Subcutaneous abdominal adipose tissue (tissue), 5 donors: ENCODE measurements around the gene FIGNL2.
"Not testable (repeated sequence)": the region's sequence is repeated elsewhere in the genome, so short reads cannot be mapped to it uniquely, and the experiment has no call there.

Experiments used
- H3K27ac ChIP-seq: one replicate; pipeline ENCODE4 v1.7.0; 2013; ENCODE audit warnings: low read depth, mild to moderate bottlenecking, inconsistent platforms, low read length, moderate library complexity
- H3K27me3 ChIP-seq, 5 donors: one replicate each; pipeline ENCODE4 v1.7.0; 2013; ENCODE audit warnings: low read length in 5 of 5, inconsistent platforms in 1 of 5; ENCODE audit not compliant: control insufficient read depth in 5 of 5, insufficient read depth in 4 of 5
- H3K36me3 ChIP-seq, 5 donors: one replicate each; pipeline ENCODE4 v1.7.0; 2013; ENCODE audit warnings: low read length in 5 of 5; ENCODE audit not compliant: control insufficient read depth in 5 of 5, insufficient read depth in 5 of 5
- H3K4me1 ChIP-seq, 5 donors: one replicate each; pipeline ENCODE4 v1.7.0; 2013; ENCODE audit warnings: low read length in 5 of 5, mild to moderate bottlenecking in 3 of 5, moderate library complexity in 1 of 5; ENCODE audit not compliant: control insufficient read depth in 5 of 5, insufficient read depth in 5 of 5
- H3K4me3 ChIP-seq, 5 donors: one replicate each; pipeline ENCODE4 v1.7.0; 2013; ENCODE audit warnings: low read length in 5 of 5, low read depth in 1 of 5
- H3K9ac ChIP-seq, 5 donors: one replicate each; pipeline ENCODE4 v1.7.0; 2013; ENCODE audit warnings: low read length in 5 of 5, mild to moderate bottlenecking in 4 of 5, moderate library complexity in 3 of 5
- H3K9me3 ChIP-seq, 5 donors: one replicate each; pipeline ENCODE4 v1.7.0; 2013; ENCODE audit warnings: low read length in 5 of 5; ENCODE audit not compliant: control insufficient read depth in 5 of 5
- donor health status: healthy.
- donor health status: healthy.
- donor health status: healthy.
- donor health status: healthy.
- donor health status: healthy.

FIGNL2 gene

DNA sequence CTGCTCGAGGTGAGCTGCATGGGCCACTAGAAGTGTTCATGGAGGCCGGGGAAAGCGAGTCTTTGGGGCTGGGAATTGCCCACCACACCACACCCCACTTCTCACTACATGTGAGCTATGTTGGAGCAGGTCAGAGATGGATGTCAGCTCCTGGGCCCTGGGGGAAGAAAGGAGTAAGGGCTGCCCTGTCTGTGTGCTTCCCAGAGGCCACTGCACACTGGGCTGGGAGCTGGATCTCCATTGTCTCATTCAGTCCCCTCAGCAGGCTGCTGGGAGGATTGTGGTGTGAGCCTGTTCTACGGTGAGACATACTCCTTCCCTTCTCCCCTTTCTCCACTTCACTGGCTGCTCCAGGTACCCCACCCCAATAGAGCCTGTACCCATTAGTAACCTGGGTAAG lies 10.5 kb downstream of the FIGNL2 start:
- no peaks in the 10 kb centered on the region for H3K9me3 ChIP-seq
- no peak overlapping the region for H3K4me3 ChIP-seq
- H3K36me3 ChIP-seq: no peaks in the 10 kb centered on the region
- peaks cover 3 to 20% (median 7%) of the 10 kb centered on the region in 5 donors for H3K27me3 ChIP-seq
- H3K27ac ChIP-seq: no peak overlapping the region
- H3K9ac ChIP-seq: no peak overlapping the region
- peaks cover 4 to 43% (median 29%) of the 10 kb centered on the region in 5 donors for H3K4me1 ChIP-seq

DNA sequence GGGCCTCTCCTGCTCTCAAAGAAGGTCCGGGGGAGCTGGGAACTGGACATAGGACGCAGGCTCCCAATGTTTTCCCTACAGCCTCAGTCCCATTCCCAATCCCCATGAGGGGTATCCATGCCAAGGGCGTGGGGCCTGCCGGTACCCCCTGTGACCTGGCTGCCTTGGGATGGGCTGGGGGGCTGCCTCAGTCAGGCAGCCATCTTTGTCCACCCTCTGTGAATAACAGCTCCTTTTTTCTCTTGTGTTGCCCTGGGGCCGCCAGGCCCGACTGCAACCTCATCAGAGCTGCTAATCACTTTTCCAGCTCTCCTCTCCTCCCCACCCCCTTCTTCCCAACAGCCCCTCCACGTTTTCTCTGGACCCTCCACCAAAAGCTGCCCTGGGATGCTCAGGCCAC lies 11.2 kb downstream of the FIGNL2 start:
- H3K27me3 ChIP-seq: peaks cover 3 to 14% (median 3%) of the 10 kb centered on the region in 5 donors
- no peaks in the 10 kb centered on the region for H3K9me3 ChIP-seq
- no peak overlapping the region for H3K27ac ChIP-seq
- H3K36me3 ChIP-seq: no peaks in the 10 kb centered on the region
- peaks cover 4 to 50% (median 36%) of the 10 kb centered on the region in 5 donors for H3K4me1 ChIP-seq
- H3K4me3 ChIP-seq: no peak overlapping the region
- no peak overlapping the region for H3K9ac ChIP-seq

DNA sequence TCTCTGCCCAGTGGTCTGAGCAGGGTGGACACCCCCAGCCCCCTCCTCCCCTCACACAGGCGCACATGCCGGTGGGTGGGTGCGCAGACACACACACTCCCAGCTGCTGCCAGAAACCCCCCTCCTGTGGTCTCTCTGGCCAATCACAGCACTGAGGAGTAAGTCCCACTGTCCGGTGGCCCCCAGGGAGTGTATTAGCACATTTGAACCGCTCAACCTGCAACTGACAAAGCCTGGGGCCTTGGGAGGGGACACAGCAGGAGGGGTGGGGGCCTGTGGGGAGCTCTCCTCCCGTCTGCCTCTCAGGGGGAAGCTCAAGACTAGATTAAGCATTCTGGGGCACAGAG lies 11.7 kb downstream of the FIGNL2 start:
- H3K4me1 ChIP-seq: peaks cover 4 to 53% (median 39%) of the 10 kb centered on the region in 5 donors
- H3K27ac ChIP-seq: no peak overlapping the region
- no peaks in the 10 kb centered on the region for H3K9me3 ChIP-seq
- H3K27me3 ChIP-seq: peaks cover 0 to 13% (median 3%) of the 10 kb centered on the region in 5 donors
- no peak overlapping the region for H3K9ac ChIP-seq
- H3K4me3 ChIP-seq: no peak overlapping the region
- H3K36me3 ChIP-seq: no peaks in the 10 kb centered on the region

DNA sequence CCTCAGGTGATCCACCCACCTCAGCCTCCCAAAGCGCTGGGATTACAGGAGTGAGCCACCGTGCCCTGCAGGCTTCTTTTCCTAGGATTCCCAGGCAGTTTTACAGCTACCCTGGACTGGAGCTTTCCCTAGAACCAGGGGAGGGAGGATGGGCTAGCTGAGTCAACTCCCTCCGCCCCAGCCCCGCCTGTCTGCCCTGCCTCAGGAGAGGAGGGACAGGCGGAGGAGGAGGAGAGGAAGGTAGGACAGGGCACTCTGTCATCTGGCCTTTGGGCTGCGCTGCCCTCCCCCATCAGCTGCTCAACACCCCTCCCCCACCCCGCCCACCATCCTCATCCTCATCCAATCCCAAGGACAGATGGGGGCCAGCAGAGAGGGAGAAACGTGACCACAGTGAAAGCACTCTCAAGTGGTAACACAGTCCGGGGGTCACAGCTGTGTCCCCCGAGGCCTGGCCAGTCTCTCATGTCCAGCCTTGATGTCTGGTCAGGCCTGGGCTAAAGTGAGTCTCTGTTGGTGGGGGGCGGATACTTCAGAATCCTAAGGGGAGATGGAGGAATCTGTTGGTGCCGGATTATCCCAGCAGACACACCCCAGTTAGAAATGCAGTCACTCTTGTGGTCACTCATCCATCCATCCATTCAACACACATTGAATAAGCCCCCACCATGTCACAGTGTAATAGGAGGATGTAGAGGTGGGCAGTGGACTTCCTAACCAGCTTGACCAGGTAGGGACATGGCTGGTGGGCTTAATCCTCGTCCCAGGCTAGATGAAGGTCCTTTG lies 12.3 kb downstream of the FIGNL2 start:
- H3K27me3 ChIP-seq: peaks cover 0 to 11% (median 3%) of the 10 kb centered on the region in 5 donors

DNA sequence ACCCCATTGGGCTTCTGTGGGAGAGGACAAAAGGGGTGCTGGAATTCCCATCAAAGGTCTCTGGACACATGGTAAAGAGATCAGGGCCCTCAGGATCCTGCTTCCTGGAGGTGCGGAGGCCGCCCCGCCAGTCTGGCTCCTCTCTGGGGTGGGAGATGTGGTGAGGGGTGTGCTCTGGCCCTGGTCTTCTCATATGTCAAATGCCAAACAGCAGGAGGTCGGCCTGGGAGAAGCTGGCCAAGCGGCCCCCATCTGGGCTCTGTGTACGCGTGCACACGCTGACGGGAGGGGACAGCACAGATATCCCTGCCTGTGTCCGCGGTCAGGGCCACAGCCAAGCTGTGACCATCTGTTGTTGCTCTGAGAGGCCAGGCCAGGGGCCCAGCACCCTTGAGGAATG lies 14.1 kb downstream of the FIGNL2 start:
- Histone ChIP-seq H3K9ac (no peak overlapping the region), H3K27ac (no peak overlapping the region), H3K9me3 (no peaks in the 10 kb centered on the region), H3K27me3 (peaks cover 0 to 8% (median 3%) of the 10 kb centered on the region in 5 donors), H3K4me3 (no peak overlapping the region), H3K4me1 (peaks cover 4 to 53% (median 35%) of the 10 kb centered on the region in 5 donors), H3K36me3 (no peaks in the 10 kb centered on the region)

More for the DNA sequence above, 12.3 kb downstream of the FIGNL2 start:
- H3K4me3 ChIP-seq: no peak overlapping the region
- no peak overlapping the region for H3K27ac ChIP-seq
- no peak overlapping the region for H3K9ac ChIP-seq
- no peaks in the 10 kb centered on the region for H3K9me3 ChIP-seq
- no peaks in the 10 kb centered on the region for H3K36me3 ChIP-seq
- peaks cover 4 to 56% (median 39%) of the 10 kb centered on the region in 5 donors for H3K4me1 ChIP-seq

DNA sequence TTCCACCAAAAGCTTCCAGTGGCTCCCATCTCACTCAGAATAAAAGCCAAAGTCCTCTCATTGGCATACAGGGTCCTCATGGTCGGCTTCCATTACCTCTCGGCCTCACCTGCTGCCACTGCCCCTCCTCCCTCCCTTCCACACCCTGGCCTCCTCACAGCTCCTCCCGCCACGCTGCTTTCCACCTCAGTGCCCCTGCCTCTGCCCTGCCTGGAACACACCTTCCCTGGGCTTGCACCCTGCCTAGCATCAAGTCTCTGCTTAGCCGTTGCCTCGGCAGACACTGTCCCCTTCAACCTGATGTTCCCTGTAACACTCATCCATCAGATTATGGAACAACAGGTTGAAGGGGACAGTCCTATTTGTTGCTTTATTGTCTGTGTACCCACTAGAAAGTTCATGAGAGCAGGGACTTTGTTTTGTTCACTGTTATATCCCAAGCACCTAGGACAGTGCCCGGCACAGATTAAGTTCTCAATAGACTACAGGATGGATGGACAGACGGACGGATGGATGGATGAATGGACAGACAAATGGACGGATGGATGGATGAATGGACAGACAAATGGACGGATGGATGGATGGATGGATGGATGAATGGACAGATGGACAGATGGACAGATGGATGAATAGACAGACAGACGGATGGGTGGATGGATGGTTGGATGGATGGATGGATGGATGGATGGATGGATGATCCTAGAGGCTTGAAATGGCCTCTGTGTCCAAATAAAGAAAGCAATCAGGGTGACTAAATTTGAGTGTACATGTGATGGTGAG lies 14.9 kb downstream of the FIGNL2 start:
- Histone ChIP-seq H3K27ac (no peak overlapping the region), H3K27me3 (peaks cover 0 to 8% (median 3%) of the 10 kb centered on the region in 5 donors), H3K9ac (no peak overlapping the region), H3K9me3 (no peaks in the 10 kb centered on the region), H3K4me3 (no peak overlapping the region), H3K4me1 (peaks cover 2 to 48% (median 27%) of the 10 kb centered on the region in 5 donors), H3K36me3 (no peaks in the 10 kb centered on the region)

DNA sequence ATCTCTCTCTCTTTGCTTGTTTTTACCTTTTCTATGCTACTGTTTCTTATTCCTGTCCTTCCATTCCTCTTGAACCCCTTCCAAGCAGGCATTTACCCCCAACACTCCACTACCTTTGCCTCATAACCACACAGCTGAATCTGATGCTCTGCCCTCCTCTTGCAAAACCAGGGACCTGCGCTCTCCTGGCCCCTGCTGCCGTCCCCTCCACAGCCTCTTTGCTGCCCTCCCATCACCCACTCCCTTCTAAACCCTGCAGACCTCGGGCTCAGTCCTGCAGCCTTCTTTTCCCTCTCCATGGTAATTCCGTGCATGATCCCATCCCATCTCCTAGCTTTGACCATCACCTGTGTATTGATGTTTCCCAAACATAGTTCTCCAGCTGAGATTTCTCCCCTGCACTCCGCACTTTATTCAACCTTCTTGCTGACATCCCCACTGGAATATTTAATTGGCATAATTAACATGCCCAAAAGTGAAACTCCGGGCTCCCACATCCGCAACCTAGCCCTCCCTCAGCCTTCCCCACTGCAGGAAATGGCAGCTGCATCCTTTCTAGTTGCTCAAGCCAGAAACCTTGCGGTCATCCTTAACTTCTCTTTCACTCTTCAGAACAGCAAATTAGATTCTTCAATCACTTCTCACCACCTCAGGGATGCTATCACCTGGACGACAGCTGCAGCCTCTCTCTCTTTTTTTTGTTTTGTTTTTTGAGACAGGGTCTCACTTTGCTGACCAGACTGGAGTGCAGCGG lies 16.0 kb downstream of the FIGNL2 start:
- Histone ChIP-seq H3K9me3 (no peaks in the 10 kb centered on the region), H3K36me3 (no peaks in the 10 kb centered on the region), H3K4me1 (peaks cover 2 to 47% (median 27%) of the 10 kb centered on the region in 5 donors), H3K9ac (no peak overlapping the region), H3K27me3 (peaks cover 0 to 8% (median 3%) of the 10 kb centered on the region in 5 donors), H3K4me3 (peak overlapping the region in 3 of 5 donors; percentile 3 to 40 (median 20)), H3K27ac (no peak overlapping the region)

DNA sequence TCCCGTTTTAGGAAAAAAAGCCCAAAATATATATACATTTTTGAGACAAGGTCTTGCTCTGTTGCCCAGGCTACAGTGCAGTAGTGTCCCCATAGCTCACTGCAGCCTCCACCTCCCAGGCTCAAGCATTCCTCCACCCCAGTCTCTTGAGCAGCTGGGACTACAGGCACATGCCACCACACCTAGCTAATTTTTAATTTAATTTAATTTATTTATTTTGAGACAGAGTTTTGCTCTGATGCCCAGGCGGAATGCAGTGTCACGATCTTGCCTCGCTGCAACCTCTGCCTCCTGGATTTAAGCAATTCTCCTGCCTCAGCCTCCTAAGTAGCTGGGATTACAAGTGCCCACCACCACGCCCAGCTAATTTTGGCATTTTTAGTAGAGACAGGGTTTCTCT lies 16.7 kb downstream of the FIGNL2 start:
- not testable (repeated sequence) for H3K9me3 ChIP-seq, H3K27me3 ChIP-seq, H3K9ac ChIP-seq, H3K27ac ChIP-seq, H3K4me3 ChIP-seq, H3K36me3 ChIP-seq
- H3K4me1 ChIP-seq: peaks cover 2 to 51% (median 31%) of the 10 kb centered on the region in 5 donors

DNA sequence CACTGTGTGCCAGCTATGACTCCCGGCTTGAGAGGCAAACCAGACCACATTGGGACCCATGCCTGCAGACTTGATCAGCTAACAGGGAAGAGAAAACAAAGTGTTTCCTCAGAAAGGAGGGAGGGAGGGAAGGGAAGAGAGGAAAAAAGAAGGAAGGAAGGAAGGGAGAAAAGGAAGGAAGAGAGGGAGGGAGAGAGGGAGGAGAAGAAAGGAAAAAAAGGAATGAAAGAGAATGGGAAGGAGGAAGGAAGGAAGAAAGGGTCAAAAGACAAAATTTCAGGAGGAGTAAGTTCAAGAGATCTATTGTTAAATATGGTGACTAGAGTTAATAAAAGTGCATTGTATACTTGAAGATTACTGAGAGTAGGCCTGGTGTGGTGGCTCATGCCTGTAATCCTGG lies 18.9 kb downstream of the FIGNL2 start:
- peaks cover 0 to 8% (median 0%) of the 10 kb centered on the region in 5 donors for H3K27me3 ChIP-seq
- no peak overlapping the region for H3K27ac ChIP-seq
- no peak overlapping the region for H3K9ac ChIP-seq
- H3K4me3 ChIP-seq: no peak overlapping the region
- no peaks in the 10 kb centered on the region for H3K36me3 ChIP-seq
- peaks cover 2 to 52% (median 31%) of the 10 kb centered on the region in 5 donors for H3K4me1 ChIP-seq
- no peaks in the 10 kb centered on the region for H3K9me3 ChIP-seq
